Esophagus (tissue), 2 donors: Measurements from ENCODE around the gene ANKLE2. TPM values are rescaled to one million over a fixed set of nuclear protein-coding genes. Genes with fewer than 3 reads are reported as not detected.
A peak's percentile ranks its signal among the peaks of the same experiment; 100 is the strongest.

Experiments used
- H3K27ac ChIP-seq, 2 donors: one replicate each; pipeline ENCODE4 v1.5.1; 2013; ENCODE audit warnings: low read depth in 2 of 2, mild to moderate bottlenecking in 2 of 2, inconsistent platforms in 1 of 2, low read length in 1 of 2, moderate library complexity in 1 of 2
- H3K27me3 ChIP-seq, 2 donors: one replicate each; pipeline ENCODE4 v1.6.1; 2013; ENCODE audit warnings: low read length in 2 of 2, control low read depth in 1 of 2, mild to moderate bottlenecking in 1 of 2; ENCODE audit not compliant: insufficient read depth in 2 of 2, control insufficient read depth in 1 of 2
- H3K36me3 ChIP-seq, 2 donors: one replicate each; pipeline ENCODE4 v1.6.1; 2013; ENCODE audit warnings: low read length in 1 of 2; ENCODE audit not compliant: control insufficient read depth in 2 of 2, insufficient read depth in 2 of 2
- H3K4me1 ChIP-seq, 2 donors: one replicate each; pipeline ENCODE4 v1.6.1; 2013; ENCODE audit warnings: low read length in 1 of 2; ENCODE audit not compliant: control insufficient read depth in 2 of 2, insufficient read depth in 2 of 2
- H3K4me3 ChIP-seq, 2 donors: one replicate each; pipeline ENCODE4 v1.5.1; 2013; ENCODE audit warnings: low read length in 2 of 2, mild to moderate bottlenecking in 2 of 2, low read depth in 1 of 2, moderate library complexity in 1 of 2
- H3K9me3 ChIP-seq, 2 donors: one replicate each; pipeline ENCODE4 v1.6.1; 2013; ENCODE audit warnings: mild to moderate bottlenecking in 2 of 2, low read depth in 1 of 2, low read length in 1 of 2, moderate library complexity in 1 of 2; ENCODE audit not compliant: control insufficient read depth in 2 of 2, insufficient read depth in 1 of 2
- WGBS, 2 donors: extraction: QIAGEN DNeasy Blood & Tissue Kit; methylation state at CpG; one replicate each; pipeline ENCODE4 v1.1.7; 2013; 5-methylcytosine and 5-hydroxymethylcytosine counted together
- polyA plus RNA-seq, 2 donors: library from polyadenylated mRNA; stranded (reverse); fragments of 200-250 nt; gene quantifications; one replicate each; pipeline ENCODE4 v1.2.3, GENCODE V29; 2013
- donor health status: healthy with polysubstance abuse.
- donor health status: Bipolar disorder and iron deficiency.

The ANKLE2 gene
- polyA plus RNA-seq, 2 donors, result 36.5 to 41.0 TPM

GRCh38 chr12:132687211-132688164 lies 74.1 kb downstream of the ANKLE2 start, which contains the start of the genes POLE and PXMP2:
Gene POLE, minus strand, starts transcription at chr12:132687342. Its CDS starts 27 bp downstream, at chr12:132687315.
Gene PXMP2, plus strand, starts transcription at chr12:132687587. Its CDS starts 84 bp downstream, at chr12:132687671.
- WGBS, 2 donors, result 1% methylated on average over 89 to 134 of the region's 134 CpGs
- Histone ChIP-seq H3K9me3 (no peaks in the 10 kb centered on the region), H3K4me1 (peaks cover 0 to 12% of the 10 kb centered on the region in 2 donors), H3K27ac (peak within 1 kb of the TSS; percentile 69 to 74), H3K4me3 (peak within 1 kb of the TSS; percentile 84 to 87), H3K36me3 (no peaks in the 10 kb centered on the region), H3K27me3 (no peaks in the 10 kb centered on the region)

GRCh38 chr12:132686825-132687210 lies 74.8 kb downstream of the ANKLE2 start:
- H3K9me3 ChIP-seq, result no peaks in the 10 kb centered on the region

GRCh38 chr12:132685400-132685799 lies 76.2 kb downstream of the ANKLE2 start:
- H3K27me3 ChIP-seq, result no peaks in the 10 kb centered on the region
- no peak overlapping the region for H3K27ac ChIP-seq
- no peaks in the 10 kb centered on the region for H3K9me3 ChIP-seq
- H3K36me3 ChIP-seq, result no peaks in the 10 kb centered on the region
- H3K4me3 ChIP-seq, result no peak overlapping the region
- peaks cover 0 to 12% of the 10 kb centered on the region in 2 donors for H3K4me1 ChIP-seq
- 63 to 79% methylated on average over 5 of the region's 5 CpGs for WGBS, 2 donors

More at GRCh38 chr12:132686825-132687210, 74.8 kb downstream of the ANKLE2 start:
- Histone ChIP-seq H3K4me1 (peaks cover 0 to 12% of the 10 kb centered on the region in 2 donors), H3K36me3 (no peaks in the 10 kb centered on the region), H3K4me3 (peak overlapping the region; percentile 84 to 87), H3K27ac (peak overlapping the region; percentile 69 to 74), H3K27me3 (no peaks in the 10 kb centered on the region)
- WGBS, 2 donors, result 0 to 1% methylated on average over 40 to 55 of the region's 55 CpGs

GRCh38 chr12:132677492-132677891 lies 84.1 kb downstream of the ANKLE2 start:
- Histone ChIP-seq H3K27me3 (no peaks in the 10 kb centered on the region), H3K9me3 (no peaks in the 10 kb centered on the region), H3K36me3 (peaks cover 6 to 35% of the 10 kb centered on the region in 2 donors), H3K4me3 (no peak overlapping the region), H3K27ac (no peak overlapping the region), H3K4me1 (no peaks in the 10 kb centered on the region)
- WGBS, 2 donors, result 91 to 92% methylated on average over 9 of the region's 9 CpGs

- Histone ChIP-seq H3K36me3 (peaks cover 6 to 42% of the 10 kb centered on the region in 2 donors), H3K4me3 (no peak overlapping the region), H3K27me3 (no peaks in the 10 kb centered on the region), H3K4me1 (no peaks in the 10 kb centered on the region), H3K9me3 (no peaks in the 10 kb centered on the region), H3K27ac (no peak overlapping the region)
- WGBS, 2 donors, result 89 to 92% methylated on average over 14 of the region's 14 CpGs
These were observed 85.7 kb downstream of the ANKLE2 start for GRCh38 chr12:132675757-132676432.

Other genes with a start within 250 kb of the ANKLE2 start
- gene LRCOL1, start 151.2 kb downstream of the ANKLE2 start, polyA plus RNA-seq, result under 1 TPM in 1 of 2 donors, not detected in 1; 0.22 TPM
- gene P2RX2, start 143.1 kb downstream of the ANKLE2 start, polyA plus RNA-seq, result 1 to 10 TPM; 1.4 to 2.2 TPM
- gene POLE, start 74.5 kb downstream of the ANKLE2 start, polyA plus RNA-seq, result 10 to 100 TPM; 16.7 to 41.2 TPM
- gene PXMP2, start 74.2 kb downstream of the ANKLE2 start, polyA plus RNA-seq, result 10 to 100 TPM in 1 of 2 donors, 1 to 10 TPM in 1; 5.1 to 15.7 TPM
- 10 to 100 TPM; 19.1 to 20.5 TPM for gene PGAM5, start 51.0 kb downstream of the ANKLE2 start, polyA plus RNA-seq
- gene GOLGA3, start 67.0 kb upstream of the ANKLE2 start, polyA plus RNA-seq, result 10 to 100 TPM; 10.6 to 18.1 TPM
- gene CHFR, start 125.8 kb upstream of the ANKLE2 start, polyA plus RNA-seq, result 10 to 100 TPM; 20.4 to 30.2 TPM
- 1 to 10 TPM; 1.9 to 4.3 TPM for gene ZNF605, start 194.5 kb upstream of the ANKLE2 start, polyA plus RNA-seq
- gene ZNF26, start 224.5 kb upstream of the ANKLE2 start, polyA plus RNA-seq, result 1 to 10 TPM; 2.8 to 3.4 TPM